Caco-2 (cell line): Measurements from ENCODE around the gene NDUFC2. TPM values are rescaled to one million over a fixed set of nuclear protein-coding genes. Genes with fewer than 3 reads are reported as not detected.

ENCODE experiments used
- BruUV-seq: library from RNA; stranded (reverse); fragments of 400-500 nt; replicated peaks from 2 replicates; lab custom pipeline; 2021; lab: Mats Ljungman, UMichigan
- CTCF ChIA-PET: fragments of 300-600 bp; sonication (Branson Sonifier 250); formaldehyde crosslinking; loops from one replicate; lab custom pipeline; 2022; ENCODE audit warnings: antibody characterized with exemption; lab: Charles Lee
- POLR2A ChIA-PET: fragments of 300-600 bp; sonication (Branson Sonifier 250); formaldehyde crosslinking; loops from one replicate; lab custom pipeline; 2022; ENCODE audit warnings: antibody characterized with exemption; lab: Charles Lee
- DNase-seq, 2 experiments: peaks; one replicate each; pipeline versions ENCODE4 v3.0.0 to v3.0.0-alpha.2; 2020 to 2022
- H3K27me3 ChIP-seq: replicated peaks from 2 replicates; pipeline ENCODE4 v1.6.0; 2011; ENCODE audit warnings: low read length; ENCODE audit not compliant: control insufficient read depth, insufficient read depth
- H3K36me3 ChIP-seq: 2 replicates; pipeline ENCODE4 v1.5.1; 2011; ENCODE audit warnings: low read length; ENCODE audit not compliant: control insufficient read depth, insufficient read depth
- H3K4me1 ChIP-seq: fragments of 250-450 bp; sonication (Bioruptor Pico); 2 replicates; pipeline ENCODE4 v1.5.1; 2020; ENCODE audit warnings: mild to moderate bottlenecking
- H3K4me3 ChIP-seq: 2 replicates; pipeline ENCODE4 v1.5.1; 2011; ENCODE audit warnings: low read depth, mild to moderate bottlenecking, control low read depth, low read length
- H3K9me3 ChIP-seq: fragments of 250-450 bp; sonication (Bioruptor Pico); 2 replicates; pipeline ENCODE4 v1.5.1; 2020; ENCODE audit warnings: mild to moderate bottlenecking, moderate library complexity
- H3K27ac Mint-ChIP-seq: one replicate; pipeline ENCODE4 v1.8.0; 2022; ENCODE audit warnings: mixed read lengths; ENCODE audit not compliant: unreplicated experiment
- H3K27me3 Mint-ChIP-seq: one replicate; pipeline ENCODE4 v1.8.0; 2022; ENCODE audit warnings: mixed read lengths; ENCODE audit not compliant: insufficient read depth, unreplicated experiment
- H3K36me3 Mint-ChIP-seq: one replicate; pipeline ENCODE4 v1.8.0; 2022; ENCODE audit warnings: mild to moderate bottlenecking, mixed read lengths; ENCODE audit not compliant: insufficient read depth, unreplicated experiment
- H3K4me1 Mint-ChIP-seq: one replicate; pipeline ENCODE4 v1.8.0; 2022; ENCODE audit warnings: low read depth, mixed read lengths; ENCODE audit not compliant: unreplicated experiment
- H3K4me3 Mint-ChIP-seq: one replicate; pipeline ENCODE4 v1.8.0; 2022; ENCODE audit warnings: mild to moderate bottlenecking, moderate library complexity, mixed read lengths; ENCODE audit not compliant: unreplicated experiment
- H3K9me3 Mint-ChIP-seq: one replicate; pipeline ENCODE4 v1.8.0; 2022; ENCODE audit warnings: mixed read lengths; ENCODE audit not compliant: unreplicated experiment
- intact Hi-C: fragments of 100-400 bp; cut with micrococcal nuclease; formaldehyde crosslinking; loops from one replicate; pipeline ENCODE4 v1.10.0; 2022; ENCODE audit not compliant: unreplicated experiment
- total RNA-seq: library from RNA; stranded (reverse); gene quantifications from 2 replicates; pipeline ENCODE4 v1.2.3, GENCODE V29; 2022
- TF ChIP-seq, protein P1 (sequence below), 2 experiments: fragments of 200-600 bp in 1 of 2; IDR thresholded peaks; 1 replicate in 1 of 2; 2 replicates in 1 of 2; pipeline versions ENCODE4 v1.5.1 to v1.8.0; 2011 to 2022; ENCODE audit warnings: antibody characterized with exemption in 1 of 2, control low read depth in 1 of 2, inconsistent platforms in 1 of 2, low read depth in 1 of 2, low read length in 1 of 2, mild to moderate bottlenecking in 1 of 2, moderate library complexity in 1 of 2; ENCODE audit not compliant: insufficient read depth in 1 of 2, severe bottlenecking in 1 of 2, unreplicated experiment in 1 of 2

The NDUFC2 gene
- total RNA-seq, 1 experiment from 2014 or later, result 732 TPM

DNA sequence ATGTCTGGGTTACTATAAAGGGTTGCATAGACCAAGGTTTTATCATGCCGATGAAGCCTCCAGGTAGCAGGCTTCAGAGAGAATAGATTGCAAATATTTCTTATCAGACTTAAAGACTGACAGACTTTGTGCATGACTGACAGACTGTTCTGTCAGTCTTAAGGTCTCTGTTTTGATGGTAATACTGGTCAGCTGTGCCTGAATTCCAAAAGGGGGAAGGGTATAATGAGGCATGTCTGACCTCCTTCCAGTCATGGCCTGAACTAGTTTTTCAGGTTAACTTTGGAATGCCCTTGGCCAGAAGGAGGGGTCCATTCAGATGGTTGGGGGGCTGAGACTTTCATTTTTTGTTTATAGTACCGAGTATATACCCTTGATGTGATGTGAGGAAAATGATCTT is 51.9 kb downstream of the NDUFC2 start:
- no peaks in the 10 kb centered on the region for H3K9me3 Mint-ChIP-seq
- H3K4me3 ChIP-seq, result no peak overlapping the region
- CTCF ChIA-PET, result no interaction called here

DNA sequence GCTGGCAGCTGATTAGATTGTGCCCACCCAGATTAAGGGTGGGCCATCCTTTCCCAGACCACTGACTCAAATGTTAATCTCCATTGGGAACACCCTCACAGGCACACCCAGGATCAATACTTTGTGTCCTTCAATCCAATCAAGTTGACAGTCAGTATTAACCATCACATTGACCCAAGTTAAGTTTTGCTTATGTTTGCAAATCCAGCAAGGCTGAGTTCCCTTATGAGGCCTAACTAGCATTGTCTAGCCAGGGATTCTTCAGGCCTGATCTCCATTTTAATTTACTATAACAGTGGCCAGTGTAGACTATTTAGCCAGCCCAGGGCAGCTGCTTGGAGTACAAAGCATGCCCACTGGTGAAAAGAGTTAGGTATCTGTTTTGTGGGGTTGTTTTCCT is 54.3 kb downstream of the NDUFC2 start:
- Mint-ChIP-seq H3K9me3 (no peaks in the 10 kb centered on the region), H3K4me3 (no peak overlapping the region), H3K36me3 (peaks cover 5% of the 10 kb centered on the region), H3K4me1 (peaks cover 13% of the 10 kb centered on the region), H3K27ac (no peak overlapping the region), H3K27me3 (no peaks in the 10 kb centered on the region)
- H3K27me3 ChIP-seq, result no peaks in the 10 kb centered on the region
- ChIA-PET POLR2A (no interaction called here), CTCF (no interaction called here)
- TF ChIP-seq, protein P1, sequence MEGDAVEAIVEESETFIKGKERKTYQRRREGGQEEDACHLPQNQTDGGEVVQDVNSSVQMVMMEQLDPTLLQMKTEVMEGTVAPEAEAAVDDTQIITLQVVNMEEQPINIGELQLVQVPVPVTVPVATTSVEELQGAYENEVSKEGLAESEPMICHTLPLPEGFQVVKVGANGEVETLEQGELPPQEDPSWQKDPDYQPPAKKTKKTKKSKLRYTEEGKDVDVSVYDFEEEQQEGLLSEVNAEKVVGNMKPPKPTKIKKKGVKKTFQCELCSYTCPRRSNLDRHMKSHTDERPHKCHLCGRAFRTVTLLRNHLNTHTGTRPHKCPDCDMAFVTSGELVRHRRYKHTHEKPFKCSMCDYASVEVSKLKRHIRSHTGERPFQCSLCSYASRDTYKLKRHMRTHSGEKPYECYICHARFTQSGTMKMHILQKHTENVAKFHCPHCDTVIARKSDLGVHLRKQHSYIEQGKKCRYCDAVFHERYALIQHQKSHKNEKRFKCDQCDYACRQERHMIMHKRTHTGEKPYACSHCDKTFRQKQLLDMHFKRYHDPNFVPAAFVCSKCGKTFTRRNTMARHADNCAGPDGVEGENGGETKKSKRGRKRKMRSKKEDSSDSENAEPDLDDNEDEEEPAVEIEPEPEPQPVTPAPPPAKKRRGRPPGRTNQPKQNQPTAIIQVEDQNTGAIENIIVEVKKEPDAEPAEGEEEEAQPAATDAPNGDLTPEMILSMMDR (IDR thresholded peaks at IDR 0.05; ENCODE audit: insufficient read depth in 1 of 2, low read depth in 1 of 2, low read length in 1 of 2, severe bottlenecking in 1 of 2, unreplicated experiment in 1 of 2), result no peak
- H3K4me3 ChIP-seq, result no peak overlapping the region
- H3K9me3 ChIP-seq, result no peaks in the 10 kb centered on the region
- no TSS peak for BruUV-seq
- H3K36me3 ChIP-seq, result no peaks in the 10 kb centered on the region
- H3K4me1 ChIP-seq, result peaks cover 18% of the 10 kb centered on the region; the same call in 1 of the 2 replicates
- intact Hi-C loops, result no loop called here
- DNase-seq, result no peak

More for the DNA sequence above, 51.9 kb downstream of the NDUFC2 start:
- Mint-ChIP-seq H3K36me3 (peaks cover 5% of the 10 kb centered on the region), H3K27me3 (no peaks in the 10 kb centered on the region), H3K27ac (peak overlapping the region; percentile 42), H3K4me3 (no peak overlapping the region), H3K4me1 (peaks cover 7% of the 10 kb centered on the region)
- TF ChIP-seq, protein P1 (IDR thresholded peaks at IDR 0.05; ENCODE audit: insufficient read depth in 1 of 2, low read depth in 1 of 2, low read length in 1 of 2, severe bottlenecking in 1 of 2, unreplicated experiment in 1 of 2), result no peak
- H3K36me3 ChIP-seq, result no peaks in the 10 kb centered on the region
- intact Hi-C loops, result no loop called here
- DNase-seq, result peak in 1 of 2 experiments; percentile 28
- H3K4me1 ChIP-seq, result peaks cover 12% of the 10 kb centered on the region; the same call in 1 of the 2 replicates
- H3K27me3 ChIP-seq, result no peaks in the 10 kb centered on the region
- H3K9me3 ChIP-seq, result no peaks in the 10 kb centered on the region
- POLR2A ChIA-PET, result interaction anchor here (0.6 kb wide), 1 partner anchor 28 kb away, joined by 4 read pairs; no protein-coding TSS in a partner anchor
- BruUV-seq, result no TSS peak

DNA sequence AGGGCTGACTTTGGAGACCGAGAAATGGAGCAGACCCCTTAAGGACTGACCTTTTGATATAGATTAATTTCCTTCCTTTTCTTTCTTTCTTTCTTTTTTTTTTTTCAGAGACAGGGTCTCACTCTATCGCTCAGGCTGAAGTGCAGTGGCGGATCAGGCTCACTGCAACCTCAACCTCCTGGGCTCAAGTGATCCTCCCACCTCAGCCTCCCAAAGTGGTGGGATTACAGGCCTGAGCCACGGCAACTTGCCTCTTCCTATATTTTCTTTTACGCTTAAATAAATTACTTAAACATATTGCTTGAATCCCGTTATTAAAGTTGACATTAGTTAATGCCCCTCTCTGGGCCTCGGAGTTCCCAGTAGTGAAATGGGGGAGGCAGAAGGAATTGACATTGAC is 56.2 kb downstream of the NDUFC2 start:
- intact Hi-C loops, result no loop called here
- TF ChIP-seq, protein P1 (IDR thresholded peaks at IDR 0.05; ENCODE audit: insufficient read depth in 1 of 2, low read depth in 1 of 2, low read length in 1 of 2, severe bottlenecking in 1 of 2, unreplicated experiment in 1 of 2), result no peak
- Histone ChIP-seq H3K4me3 (peak overlapping the region; percentile 68), H3K4me1 (peaks cover 26% of the 10 kb centered on the region; the same call in 1 of the 2 replicates), H3K36me3 (no peaks in the 10 kb centered on the region), H3K27me3 (no peaks in the 10 kb centered on the region), H3K9me3 (no peaks in the 10 kb centered on the region)
- no TSS peak for BruUV-seq
- Mint-ChIP-seq H3K36me3 (peaks cover 2% of the 10 kb centered on the region), H3K4me3 (peak overlapping the region; percentile 72), H3K27me3 (no peaks in the 10 kb centered on the region), H3K27ac (peak overlapping the region; percentile 11), H3K9me3 (no peaks in the 10 kb centered on the region), H3K4me1 (peaks cover 21% of the 10 kb centered on the region)
- ChIA-PET CTCF (no interaction called here), POLR2A (no interaction called here)
- DNase-seq, result no peak
